ENCODE data around the gene TEX28.

GRCh38 chrX:154321152-154321551, 26.2 kb upstream of the TEX28 start:
- TF ChIP-seq CTCF (IDR thresholded peaks at IDR 0.05) (no peak), POLR2A (IDR thresholded peaks at IDR 0.05) (no peak)
